RWPE1 (cell line): Measurements from ENCODE around the gene ARID3B.

Experiments used
- CTCF ChIA-PET: fragments of 350-600 bp; sonication (Branson Sonifier 250); formaldehyde crosslinking; extraction: SDS; loops from one replicate; lab custom pipeline; 2021; lab: Yijun Ruan, JAX
- POLR2A ChIA-PET: fragments of 400-600 bp; formaldehyde crosslinking; extraction: SDS; loops from one replicate; lab custom pipeline; 2020; ENCODE audit warnings: antibody characterized with exemption; ENCODE audit not compliant: low non-redundant PET; lab: Yijun Ruan, JAX
- DNase-seq: peaks from one replicate; pipeline ENCODE4 v3.0.0; 2012; ENCODE audit warnings: low spot score
- H3K27ac ChIP-seq: fragments of 450-650 bp; 2 replicates; pipeline ENCODE4 v1.5.1; 2017
- CTCF ChIP-seq: fragments of 450-650 bp; conservative IDR thresholded peaks from 2 replicates; pipeline ENCODE4 v1.5.1; 2017; ENCODE audit warnings: low read depth, mild to moderate bottlenecking

ARID3B gene

DNA sequence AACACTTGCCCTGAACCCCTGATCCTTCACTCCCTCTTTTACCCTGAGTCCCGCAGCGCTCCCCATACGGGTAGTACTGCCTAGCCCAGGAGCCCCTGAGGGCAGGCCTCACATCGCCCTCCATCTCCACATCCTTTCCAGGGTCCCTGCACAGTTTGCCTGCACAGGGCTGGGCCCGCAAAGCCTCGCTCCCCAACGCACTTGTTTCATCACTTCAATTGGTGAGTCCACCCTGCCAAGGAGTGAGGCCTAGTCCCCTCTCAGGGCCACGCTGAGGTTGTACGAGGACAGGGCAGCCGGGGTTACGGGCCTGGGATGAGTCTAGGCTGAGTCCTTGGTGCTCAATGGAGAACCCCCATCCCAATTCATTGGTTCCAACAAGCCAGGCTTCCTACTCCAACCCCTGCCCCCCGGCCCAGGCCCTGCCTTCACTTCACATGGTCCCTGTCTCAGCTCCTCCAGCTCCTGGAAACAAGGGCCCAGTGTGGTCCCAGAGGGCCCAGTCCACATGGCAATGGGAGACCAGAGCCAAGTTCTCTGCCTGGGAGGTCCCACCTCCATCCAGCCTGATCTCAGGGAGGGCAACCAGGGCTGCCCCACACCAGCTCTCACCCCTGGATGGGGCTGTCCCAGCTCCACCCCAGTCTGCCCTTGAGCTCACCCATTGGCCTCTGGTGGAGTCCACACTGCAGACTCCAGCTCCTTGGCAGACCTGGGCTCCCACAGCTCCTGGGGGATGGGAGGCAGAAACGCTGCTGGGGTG lies 62.2 kb downstream of the ARID3B start:
- DNase-seq = no peak
- ChIA-PET CTCF (interaction anchor here (0.6 kb wide), 1 partner anchor 236 kb away, joined by 3 read pairs; no protein-coding TSS in a partner anchor), POLR2A (interaction anchor here (1.1 kb wide), 1 partner anchor 14 kb away, joined by 4 read pairs; no protein-coding TSS in a partner anchor)
- TF ChIP-seq CTCF = no peak
- peak overlapping the region; percentile 14; the same call in 1 of the 2 replicates for H3K27ac ChIP-seq

DNA sequence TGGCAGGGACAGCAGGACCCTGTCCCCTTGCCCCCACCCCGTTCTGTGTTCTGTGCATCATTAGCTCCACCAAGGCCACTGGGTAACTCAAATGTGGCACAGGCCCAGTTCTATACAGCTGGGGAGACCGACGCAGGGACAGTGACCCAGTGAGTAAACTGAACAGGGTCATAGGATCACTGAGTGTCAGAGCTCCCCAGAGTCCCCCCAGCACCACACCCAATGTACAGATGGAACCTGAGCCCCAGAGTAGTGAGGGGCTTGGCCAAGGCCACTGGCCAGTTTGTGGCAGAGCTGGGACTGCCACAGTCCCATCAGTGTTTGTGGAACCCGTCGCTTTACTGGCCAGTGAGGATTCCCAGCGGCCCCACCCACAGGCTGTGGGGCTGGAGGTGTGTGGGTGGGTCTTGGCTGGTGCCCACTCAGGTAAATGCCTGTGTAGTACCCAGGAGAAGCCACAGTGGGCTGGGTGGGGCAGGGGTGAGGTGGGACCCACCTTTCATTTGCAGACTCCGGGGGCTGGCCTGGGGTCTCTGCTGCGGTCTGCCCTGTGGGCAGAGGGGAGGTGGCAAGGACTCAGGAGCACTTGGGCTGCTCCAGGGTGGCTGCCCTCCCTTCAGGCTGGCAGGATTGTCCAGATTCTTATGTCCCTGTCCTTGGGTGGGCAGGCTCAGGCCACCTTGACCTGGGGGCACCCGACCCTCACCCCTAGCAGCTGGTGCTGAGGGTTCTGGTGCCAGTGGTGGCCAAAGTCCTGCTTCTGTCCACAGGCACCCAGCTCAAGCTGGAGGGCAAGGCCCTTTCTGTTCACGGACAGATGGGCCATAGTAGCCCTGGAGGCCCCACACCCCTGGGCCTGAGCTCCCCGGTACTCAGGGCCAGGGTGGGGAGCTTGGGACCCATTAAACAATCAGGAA lies 63.0 kb downstream of the ARID3B start:
- ChIA-PET POLR2A (interaction anchor here (1.1 kb wide), 1 partner anchor 13 kb away, joined by 4 read pairs; no protein-coding TSS in a partner anchor), CTCF (interaction anchor here (0.6 kb wide), 2 partner anchors 165 to 237 kb away, joined by 3 to 4 read pairs; no protein-coding TSS in a partner anchor)
- no peak overlapping the region for H3K27ac ChIP-seq
- no peak for DNase-seq
- no peak for TF ChIP-seq CTCF

GRCh38 chr15:74604983-74605794 lies 64.2 kb downstream of the ARID3B start:
- no peak overlapping the region; the same call in 1 of the 2 replicates for H3K27ac ChIP-seq
- ChIA-PET POLR2A (no interaction called here), CTCF (no interaction called here)
- no peak for TF ChIP-seq CTCF
- DNase-seq = no peak

DNA sequence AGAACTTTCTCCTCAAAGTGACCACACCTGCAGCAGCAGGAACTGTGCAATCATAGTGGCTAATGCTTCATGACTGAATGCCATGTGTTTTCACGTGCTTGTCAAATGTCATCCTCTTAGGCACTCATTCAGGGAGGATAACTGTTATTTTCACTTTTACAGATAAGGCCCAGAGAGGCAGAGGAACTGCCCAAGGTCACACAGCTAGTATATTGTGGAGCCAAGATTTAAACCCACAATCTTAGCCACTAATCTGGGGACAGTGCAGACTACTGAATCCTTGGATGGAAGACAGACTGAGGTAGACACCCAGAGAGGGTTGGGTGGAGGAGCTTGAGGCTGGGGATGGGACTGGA lies 64.8 kb downstream of the ARID3B start:
- ChIA-PET CTCF (no interaction called here), POLR2A (no interaction called here)

GRCh38 chr15:74608786-74609185 lies 67.8 kb downstream of the ARID3B start:
- ChIA-PET POLR2A (interaction anchor here (0.6 kb wide), 1 partner anchor 20 kb away, joined by 3 read pairs; no protein-coding TSS in a partner anchor), CTCF (interaction anchor here (0.6 to 0.7 kb wide), 3 partner anchors 52 to 306 kb away, joined by 3 read pairs; no protein-coding TSS in a partner anchor)
- no peak overlapping the region for H3K27ac ChIP-seq
- no peak for TF ChIP-seq CTCF
- no peak for DNase-seq

More for the DNA sequence above, 64.8 kb downstream of the ARID3B start:
- DNase-seq = no peak
- H3K27ac ChIP-seq = no peak overlapping the region
- no peak for TF ChIP-seq CTCF
